PC-9 (cell line): ENCODE measurements around the gene MTMR4. TPM values are rescaled to one million over a fixed set of nuclear protein-coding genes. Genes with fewer than 3 reads are reported as not detected.

Source experiments
- BruUV-seq: library from RNA; stranded (reverse); fragments of 400-500 nt; replicated peaks from 2 replicates; lab custom pipeline; 2021; lab: Mats Ljungman, UMichigan
- CTCF ChIA-PET: fragments of 300-600 bp; sonication (Branson Sonifier 250); formaldehyde crosslinking; loops from one replicate; lab custom pipeline; 2022; ENCODE audit warnings: antibody characterized with exemption; lab: Charles Lee
- POLR2A ChIA-PET: fragments of 300-600 bp; sonication (Branson Sonifier 250); formaldehyde crosslinking; loops from one replicate; lab custom pipeline; 2022; ENCODE audit warnings: antibody characterized with exemption; ENCODE audit not compliant: unreplicated experiment; lab: Charles Lee
- DNase-seq, 2 experiments: peaks; one replicate each; pipeline versions ENCODE4 v3.0.0 to v3.0.0-alpha.2; 2015 to 2022; ENCODE audit warnings: mixed read lengths in 1 of 2
- H2AFZ ChIP-seq: fragments of 200-600 bp; sonication (generic); 2 replicates; pipeline ENCODE4 v1.8.1; 2017; ENCODE audit warnings: antibody characterized with exemption
- H3F3A ChIP-seq: fragments of 200-600 bp; sonication (generic); 2 replicates; pipeline ENCODE4 v1.8.1; 2017; ENCODE audit warnings: antibody characterized with exemption, mild to moderate bottlenecking, low read depth; ENCODE audit not compliant: insufficient read depth
- H3K27ac ChIP-seq: fragments of 200-600 bp; sonication (generic); 2 replicates; pipeline ENCODE4 v1.6.1; 2016; ENCODE audit warnings: mixed run types
- H3K27me3 ChIP-seq: fragments of 200-600 bp; sonication (generic); 2 replicates; pipeline ENCODE4 v1.6.1; 2016; ENCODE audit warnings: low read depth, mixed run types; ENCODE audit not compliant: insufficient read depth
- H3K36me3 ChIP-seq: fragments of 200-600 bp; sonication (generic); 2 replicates; pipeline ENCODE4 v1.6.1; 2016; ENCODE audit warnings: low read depth, mixed run types
- H3K4me1 ChIP-seq: fragments of 200-600 bp; sonication (generic); replicated peaks from 2 replicates; pipeline ENCODE4 v1.6.1; 2016; ENCODE audit warnings: mixed run types; ENCODE audit not compliant: insufficient read depth
- H3K4me2 ChIP-seq: fragments of 200-600 bp; sonication (generic); 2 replicates; pipeline ENCODE4 v1.6.1; 2017; ENCODE audit warnings: mixed run types
- H3K4me3 ChIP-seq: fragments of 200-600 bp; sonication (generic); 2 replicates; pipeline ENCODE4 v1.6.1; 2016; ENCODE audit warnings: mixed run types
- H3K79me2 ChIP-seq: fragments of 200-600 bp; sonication (generic); 2 replicates; pipeline ENCODE4 v1.6.1; 2017; ENCODE audit warnings: low read depth, mixed run types
- H3K9me2 ChIP-seq: fragments of 200-600 bp; sonication (generic); 2 replicates; pipeline ENCODE4 v1.8.1; 2017; ENCODE audit warnings: mild to moderate bottlenecking; ENCODE audit not compliant: insufficient read depth
- H3K9me3 ChIP-seq: fragments of 200-600 bp; sonication (generic); 2 replicates; pipeline ENCODE4 v1.8.1; 2016; ENCODE audit warnings: low read depth; ENCODE audit not compliant: insufficient read depth
- H4K20me1 ChIP-seq: fragments of 200-600 bp; sonication (generic); 2 replicates; pipeline ENCODE4 v1.8.1; 2017; ENCODE audit not compliant: insufficient read depth
- EZH2 ChIP-seq: fragments of 200-600 bp; sonication (generic); IDR thresholded peaks from 2 replicates; pipeline ENCODE4 v1.8.0; 2017; ENCODE audit warnings: antibody characterized with exemption, low read depth
- intact Hi-C: fragments of 100-400 bp; cut with micrococcal nuclease; formaldehyde crosslinking; loops from one replicate; pipeline ENCODE4 v1.10.0; 2022; ENCODE audit not compliant: unreplicated experiment
- total RNA-seq: library from RNA; stranded (reverse); gene quantifications from 2 replicates; pipeline ENCODE4 v1.2.3, GENCODE V29; 2021
- TF ChIP-seq, protein P1 (sequence below): fragments of 200-600 bp; sonication (generic); conservative IDR thresholded peaks from 2 replicates; pipeline ENCODE4 v1.6.1; 2017; ENCODE audit warnings: mixed run types, antibody characterized with exemption, mild to moderate bottlenecking, moderate library complexity

Gene MTMR4
- total RNA-seq, 1 experiment from 2014 or later: 35.1 TPM

DNA sequence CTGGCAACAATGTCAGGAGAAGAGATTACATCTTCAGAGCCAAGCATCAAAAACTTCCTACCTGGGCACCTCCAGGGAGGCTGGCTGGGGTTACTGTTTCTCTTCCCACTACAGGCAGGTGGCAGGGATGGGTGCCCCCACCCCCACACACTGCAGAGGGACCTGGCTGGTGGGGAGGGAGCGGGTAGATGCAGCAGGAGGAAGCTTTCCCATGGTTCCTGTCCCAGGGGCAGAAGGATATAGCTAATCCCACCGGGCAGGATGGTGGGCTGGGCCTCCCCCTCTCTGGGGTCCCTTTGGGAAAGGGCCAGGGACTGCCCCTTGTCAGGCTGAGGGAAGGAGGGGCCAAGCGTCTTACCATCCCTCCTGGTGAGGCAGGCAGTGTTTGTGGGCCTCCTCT lies 16.7 kb upstream of the MTMR4 start:
- BruUV-seq: no TSS peak
- TF ChIP-seq, protein P1, sequence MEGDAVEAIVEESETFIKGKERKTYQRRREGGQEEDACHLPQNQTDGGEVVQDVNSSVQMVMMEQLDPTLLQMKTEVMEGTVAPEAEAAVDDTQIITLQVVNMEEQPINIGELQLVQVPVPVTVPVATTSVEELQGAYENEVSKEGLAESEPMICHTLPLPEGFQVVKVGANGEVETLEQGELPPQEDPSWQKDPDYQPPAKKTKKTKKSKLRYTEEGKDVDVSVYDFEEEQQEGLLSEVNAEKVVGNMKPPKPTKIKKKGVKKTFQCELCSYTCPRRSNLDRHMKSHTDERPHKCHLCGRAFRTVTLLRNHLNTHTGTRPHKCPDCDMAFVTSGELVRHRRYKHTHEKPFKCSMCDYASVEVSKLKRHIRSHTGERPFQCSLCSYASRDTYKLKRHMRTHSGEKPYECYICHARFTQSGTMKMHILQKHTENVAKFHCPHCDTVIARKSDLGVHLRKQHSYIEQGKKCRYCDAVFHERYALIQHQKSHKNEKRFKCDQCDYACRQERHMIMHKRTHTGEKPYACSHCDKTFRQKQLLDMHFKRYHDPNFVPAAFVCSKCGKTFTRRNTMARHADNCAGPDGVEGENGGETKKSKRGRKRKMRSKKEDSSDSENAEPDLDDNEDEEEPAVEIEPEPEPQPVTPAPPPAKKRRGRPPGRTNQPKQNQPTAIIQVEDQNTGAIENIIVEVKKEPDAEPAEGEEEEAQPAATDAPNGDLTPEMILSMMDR: no peak
- no peak for TF ChIP-seq EZH2
- Histone ChIP-seq H3K36me3 (no peaks in the 10 kb centered on the region), H3K27ac (no peak overlapping the region), H3K9me3 (no peaks in the 10 kb centered on the region), H2AFZ (no peak overlapping the region), H3K79me2 (no peaks in the 10 kb centered on the region), H4K20me1 (no peaks in the 10 kb centered on the region), H3K27me3 (peaks cover 21% of the 10 kb centered on the region), H3K4me2 (no peak overlapping the region), H3K9me2 (no peaks in the 10 kb centered on the region), H3K4me3 (no peak overlapping the region), H3K4me1 (peaks cover 15% of the 10 kb centered on the region), H3F3A (peaks cover 13% of the 10 kb centered on the region; the same call in 1 of the 2 replicates)
- DNase-seq: no peak
- ChIA-PET CTCF (no interaction called here), POLR2A (interaction anchor here (0.6 kb wide), 1 partner anchor 585 kb away, joined by 9 read pairs; no protein-coding TSS in a partner anchor)
- intact Hi-C loops: no loop called here

- Histone ChIP-seq H3K4me1 (peaks cover 12% of the 10 kb centered on the region), H3K79me2 (no peaks in the 10 kb centered on the region), H3K9me2 (no peaks in the 10 kb centered on the region), H3K27ac (no peak overlapping the region), H3K4me3 (no peak overlapping the region), H3K9me3 (no peaks in the 10 kb centered on the region), H3K4me2 (no peak overlapping the region), H3K36me3 (no peaks in the 10 kb centered on the region), H3F3A (peaks cover 12% of the 10 kb centered on the region; the same call in 1 of the 2 replicates), H4K20me1 (no peaks in the 10 kb centered on the region), H3K27me3 (peaks cover 21% of the 10 kb centered on the region), H2AFZ (no peak overlapping the region)
- CTCF ChIA-PET: no interaction called here
- no peak for DNase-seq
- BruUV-seq: no TSS peak
- POLR2A ChIA-PET: interaction anchor here (0.6 kb wide), 1 partner anchor 585 kb away, joined by 9 read pairs; no protein-coding TSS in a partner anchor
- TF ChIP-seq, protein P1: no peak
- no peak for TF ChIP-seq EZH2
- intact Hi-C loops: no loop called here
Observed at GRCh38 chr17:58530655-58531054, 16.2 kb upstream of the MTMR4 start.

DNA sequence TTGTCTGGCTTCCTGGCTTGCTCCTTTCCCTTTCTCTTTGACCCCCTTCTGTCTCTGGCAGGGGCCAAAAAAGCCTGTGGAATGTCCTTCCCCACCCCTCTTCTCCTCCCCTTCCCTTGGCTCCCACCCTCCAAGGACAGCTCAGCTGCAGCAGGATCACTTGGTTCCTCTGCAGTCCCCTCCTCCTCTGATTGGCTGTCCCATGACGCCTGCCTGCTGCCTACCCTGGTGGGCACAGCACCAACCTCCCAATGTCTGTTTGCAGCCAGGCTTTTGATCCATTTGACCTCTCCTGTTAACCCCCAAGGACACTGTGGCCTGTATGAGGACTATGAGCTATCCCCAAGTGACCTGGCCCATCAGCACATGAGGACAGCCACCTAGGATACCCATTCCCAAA lies 14.8 kb upstream of the MTMR4 start:
- Histone ChIP-seq H3K27ac (no peak overlapping the region), H3K27me3 (peaks cover 21% of the 10 kb centered on the region), H3K4me2 (no peak overlapping the region), H3K79me2 (no peaks in the 10 kb centered on the region), H3K36me3 (no peaks in the 10 kb centered on the region), H3K4me1 (no peaks in the 10 kb centered on the region), H2AFZ (no peak overlapping the region), H3K9me3 (no peaks in the 10 kb centered on the region), H3K4me3 (no peak overlapping the region), H3K9me2 (no peaks in the 10 kb centered on the region), H3F3A (no peaks in the 10 kb centered on the region), H4K20me1 (no peaks in the 10 kb centered on the region)
- no TSS peak for BruUV-seq
- POLR2A ChIA-PET: no interaction called here
- TF ChIP-seq, protein P1: no peak
- no peak for TF ChIP-seq EZH2
- intact Hi-C loops: no loop called here
- DNase-seq: no peak
- CTCF ChIA-PET: no interaction called here
